Hematopoietic multipotent progenitor cell treated with erythropoietin and hydrocortisone succinate and interleukin-3 and kit ligand, for 15 days (in vitro differentiated cells): ENCODE measurements around the gene REN.
A peak's percentile ranks its signal among the peaks of the same experiment; 100 is the strongest.

Experiments
- DNase-seq: peaks from one replicate; pipeline ENCODE4 v3.0.0-alpha.2; 2015; ENCODE audit warnings: low spot score

The REN gene

DNA sequence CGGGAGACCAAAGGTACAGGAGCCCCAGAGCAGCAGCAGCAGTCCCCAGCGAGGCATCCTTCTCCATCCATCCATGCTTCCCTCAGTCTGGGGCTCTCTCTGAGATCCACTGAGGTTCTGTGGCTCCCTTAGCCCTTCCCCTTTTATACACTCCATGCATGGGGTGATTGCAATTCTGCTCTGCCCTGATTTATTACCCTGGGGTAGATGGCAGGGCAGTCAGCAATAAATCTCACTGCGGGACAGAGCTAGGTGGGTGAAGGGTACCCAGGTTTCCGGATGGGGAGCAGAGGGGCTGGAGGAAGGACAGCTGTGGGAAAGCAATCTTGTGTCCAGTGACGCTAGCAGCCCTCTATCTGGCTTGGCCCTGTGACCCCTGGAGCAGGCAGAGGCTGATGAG lies at the start of gene REN:
TSS of gene REN (minus strand) at position 119 of the 400 bp plus-strand sequence. CDS start at position 75, 44 bp downstream.
- DNase-seq = no peak

DNA sequence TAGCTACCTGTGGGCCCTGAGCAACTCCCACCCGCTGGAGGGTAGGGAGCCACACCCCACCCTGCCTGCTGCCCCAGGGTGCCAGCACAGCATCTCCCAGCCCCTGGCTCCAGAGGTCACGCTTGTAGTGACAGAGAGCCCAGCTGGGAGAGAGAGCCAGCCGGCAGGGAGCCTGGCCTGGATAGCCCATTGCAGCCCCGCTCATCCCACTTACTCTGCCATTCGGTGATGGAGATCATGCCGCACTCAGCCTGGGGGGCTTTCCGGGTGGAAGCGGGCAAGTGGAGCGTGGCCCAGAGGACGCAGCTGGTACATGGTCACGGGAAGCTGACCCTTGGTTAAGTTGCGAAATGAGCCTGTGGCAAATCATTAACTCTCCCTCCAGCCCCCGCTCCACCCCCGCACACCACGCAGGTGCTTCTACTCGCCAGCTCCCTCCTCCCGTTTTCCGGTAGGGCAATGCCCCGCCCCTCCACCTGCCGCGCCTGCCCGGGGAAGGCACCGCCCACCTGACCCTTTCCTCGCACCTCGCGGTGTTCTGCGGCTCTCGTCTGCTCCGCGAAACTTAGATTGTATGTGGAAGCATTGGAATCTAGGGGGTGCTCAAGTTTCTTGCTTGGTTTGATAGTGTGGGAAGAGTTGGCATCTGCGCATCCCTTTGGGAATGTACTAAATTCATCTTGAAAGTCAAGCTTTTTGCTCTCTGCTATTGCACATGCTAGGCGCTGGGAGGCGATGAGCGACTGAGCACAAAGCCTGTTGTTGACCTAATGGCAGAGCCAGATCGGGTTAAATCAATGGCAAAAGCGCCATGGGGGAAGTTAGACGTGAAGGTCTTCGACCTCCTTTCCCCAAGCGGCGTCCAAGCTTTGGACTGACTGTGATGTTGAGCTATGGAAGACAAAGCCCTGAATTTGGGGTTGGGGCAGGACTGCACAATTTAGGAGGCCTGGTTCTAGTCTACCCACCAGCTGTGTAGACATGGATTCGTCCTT lies 47.8 kb upstream of the REN start, which contains the start of gene GOLT1A:
TSS of gene GOLT1A (minus strand) at position 321 of the 995 bp plus-strand sequence. CDS start at position 239, 82 bp downstream.
- DNase-seq = no peak

DNA sequence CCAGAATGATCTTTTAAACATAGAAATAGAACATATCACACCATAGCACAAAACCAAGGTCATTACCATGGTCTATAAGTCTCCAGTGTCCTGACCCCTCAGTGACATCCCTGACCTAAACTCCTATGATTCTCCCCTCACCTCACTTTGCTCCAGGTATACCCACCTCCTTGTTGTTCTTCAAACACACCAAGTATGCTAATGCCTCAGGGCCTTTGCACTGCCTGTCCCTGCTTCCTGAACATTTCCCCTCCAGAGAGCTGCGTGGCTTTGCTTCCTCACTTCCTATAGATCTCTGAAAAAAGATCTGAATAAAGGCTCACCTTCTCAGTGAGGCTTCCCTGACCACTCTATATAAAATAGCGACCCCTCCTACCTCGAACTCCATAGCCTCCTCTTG lies 46.6 kb upstream of the REN start:
- DNase-seq = no peak

DNA sequence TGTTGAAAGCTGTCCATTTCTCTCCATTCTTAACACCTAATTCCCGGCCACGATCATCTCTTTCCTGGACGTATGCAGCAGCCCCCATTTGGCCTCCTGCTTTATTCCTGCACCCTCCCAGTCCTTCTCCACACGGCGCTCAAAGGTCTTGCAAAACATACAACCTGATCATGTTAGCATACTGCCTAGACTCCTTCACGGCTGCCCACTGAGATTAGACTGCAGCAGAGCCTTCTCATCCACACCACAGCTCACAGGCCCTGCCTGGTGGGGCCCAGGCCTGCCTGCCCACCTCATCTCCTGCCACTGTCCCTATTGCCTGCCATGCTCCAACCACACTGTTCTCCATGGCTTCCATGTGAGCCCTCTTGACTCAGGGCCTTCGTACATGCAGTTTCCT lies 44.9 kb upstream of the REN start:
- no peak for DNase-seq

DNA sequence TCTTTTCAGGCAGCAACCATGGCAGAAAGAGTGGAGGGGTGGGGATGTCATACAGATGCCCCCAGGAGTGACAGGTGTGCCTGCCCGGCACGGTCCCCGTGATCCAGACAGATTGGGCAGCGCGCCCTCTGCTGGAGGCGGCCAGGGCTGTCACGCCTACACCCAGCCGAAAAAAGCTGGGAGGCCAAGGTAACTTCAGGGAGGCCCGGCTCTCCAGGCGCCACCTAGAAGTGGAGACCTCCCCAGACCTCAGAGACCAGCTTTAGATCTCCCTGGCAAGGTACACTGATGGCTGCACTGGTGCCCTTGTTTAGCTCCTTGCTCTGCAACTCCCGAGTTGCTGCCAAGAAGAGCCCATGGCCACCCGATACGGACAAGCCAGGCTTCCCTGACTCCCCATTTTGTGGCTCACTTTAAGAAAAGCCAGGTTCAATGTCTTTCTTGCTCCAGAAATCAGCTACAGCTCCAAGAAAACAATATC lies 41.0 kb upstream of the REN start:
- DNase-seq = peak; percentile 45

DNA sequence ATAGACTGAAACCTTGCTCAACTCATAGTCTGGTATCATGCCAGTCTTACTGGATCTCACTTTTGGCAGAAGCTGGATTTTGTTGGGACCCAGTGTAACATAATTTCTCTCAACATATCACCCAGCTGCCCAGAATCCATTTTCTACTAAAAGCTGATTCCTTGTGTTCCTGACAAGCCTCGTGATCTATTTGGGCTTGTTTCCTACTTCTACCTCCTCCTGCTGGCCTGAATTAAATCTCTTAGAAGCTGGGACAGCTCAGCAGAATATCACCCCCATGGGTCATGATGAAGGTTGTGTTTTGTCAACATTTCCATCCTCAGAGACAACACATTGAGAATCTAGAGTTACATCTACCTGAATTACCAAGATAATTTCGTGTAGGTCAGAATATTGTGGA lies 40.0 kb upstream of the REN start:
- DNase-seq = no peak

DNA sequence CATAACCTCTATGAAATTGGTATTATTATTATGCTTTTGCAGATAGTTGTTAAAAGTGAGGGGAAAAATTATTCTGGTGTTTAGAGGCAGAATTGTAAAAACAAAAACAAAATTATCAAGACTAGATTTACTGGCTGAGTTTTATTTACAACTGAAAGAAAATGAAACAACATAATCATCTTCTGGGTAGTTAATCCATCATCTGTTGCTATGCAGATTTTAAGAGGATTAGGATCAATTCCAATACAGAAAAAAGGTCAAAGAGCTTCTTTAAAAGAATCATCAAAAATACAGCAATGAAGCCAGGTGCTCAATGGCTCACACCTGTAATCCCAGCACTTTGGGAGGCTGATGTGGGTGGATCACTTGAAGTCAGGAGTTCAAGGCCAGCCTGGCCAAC lies 39.3 kb upstream of the REN start:
- no peak for DNase-seq

DNA sequence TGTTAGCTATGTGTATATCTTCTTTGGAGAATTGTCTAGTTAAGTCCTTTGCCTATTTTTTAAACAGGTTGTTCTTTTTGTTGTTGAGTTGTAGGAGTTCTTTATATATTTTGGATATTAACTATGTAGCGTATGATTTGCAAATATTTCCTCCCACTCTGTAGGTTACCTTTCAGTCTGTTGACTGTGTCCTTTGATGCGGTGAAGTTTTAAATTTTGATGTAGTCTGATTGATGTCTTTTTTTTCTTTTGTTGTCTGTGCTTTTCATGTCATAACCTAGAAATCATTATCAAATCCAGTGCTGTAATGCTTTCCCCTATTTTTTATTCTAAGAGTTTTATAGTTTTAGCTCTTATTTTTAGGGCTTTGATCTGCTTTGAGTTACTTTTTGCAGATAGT lies 38.8 kb upstream of the REN start:
- DNase-seq = no peak

DNA sequence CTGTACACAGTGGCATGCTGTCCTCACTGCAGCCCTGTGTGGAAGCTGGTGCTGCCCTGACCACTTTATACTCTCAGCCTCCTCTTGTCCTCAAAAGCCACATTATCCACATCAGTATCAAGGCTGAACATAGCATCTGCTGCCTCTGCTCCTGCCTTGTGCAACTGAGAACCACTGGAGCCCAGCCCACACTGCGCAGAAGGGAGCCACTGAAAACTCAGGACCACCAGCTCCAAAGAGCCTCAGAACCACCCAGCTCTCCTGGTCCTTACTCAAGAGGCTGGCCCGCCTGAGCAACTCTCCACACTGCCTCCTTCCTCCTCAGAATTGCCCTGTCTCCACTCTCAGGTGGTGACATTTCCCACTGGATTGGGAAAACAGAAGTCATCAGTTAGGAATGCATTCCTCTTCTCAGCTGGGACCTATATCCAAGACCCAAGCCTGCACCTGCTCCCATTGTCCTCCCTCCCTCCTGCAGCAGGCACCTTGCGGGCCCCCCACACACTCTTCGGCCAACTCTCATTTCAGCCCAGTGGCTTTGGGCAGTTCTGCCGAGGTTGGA lies 37.1 kb upstream of the REN start:
- no peak for DNase-seq

DNA sequence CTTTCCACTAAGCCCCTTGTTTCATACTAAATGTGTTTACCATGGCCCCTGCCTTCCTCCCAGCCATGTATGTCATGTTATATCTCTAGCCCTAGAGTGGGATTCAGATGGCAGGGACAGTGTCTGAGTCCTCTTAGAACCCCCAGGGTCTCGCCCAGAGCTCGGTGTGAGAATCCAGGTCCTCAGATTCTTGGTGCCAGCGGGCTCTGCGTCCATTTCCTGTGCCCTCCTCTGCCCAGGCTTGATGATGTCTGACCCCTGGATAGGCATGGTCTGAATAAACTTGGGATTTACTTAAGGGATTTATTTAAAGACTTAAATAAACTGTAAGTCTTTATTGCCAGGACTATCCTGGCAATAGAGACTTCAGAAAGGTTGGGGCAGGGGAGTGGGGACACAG lies 36.3 kb upstream of the REN start:
- no peak for DNase-seq

DNA sequence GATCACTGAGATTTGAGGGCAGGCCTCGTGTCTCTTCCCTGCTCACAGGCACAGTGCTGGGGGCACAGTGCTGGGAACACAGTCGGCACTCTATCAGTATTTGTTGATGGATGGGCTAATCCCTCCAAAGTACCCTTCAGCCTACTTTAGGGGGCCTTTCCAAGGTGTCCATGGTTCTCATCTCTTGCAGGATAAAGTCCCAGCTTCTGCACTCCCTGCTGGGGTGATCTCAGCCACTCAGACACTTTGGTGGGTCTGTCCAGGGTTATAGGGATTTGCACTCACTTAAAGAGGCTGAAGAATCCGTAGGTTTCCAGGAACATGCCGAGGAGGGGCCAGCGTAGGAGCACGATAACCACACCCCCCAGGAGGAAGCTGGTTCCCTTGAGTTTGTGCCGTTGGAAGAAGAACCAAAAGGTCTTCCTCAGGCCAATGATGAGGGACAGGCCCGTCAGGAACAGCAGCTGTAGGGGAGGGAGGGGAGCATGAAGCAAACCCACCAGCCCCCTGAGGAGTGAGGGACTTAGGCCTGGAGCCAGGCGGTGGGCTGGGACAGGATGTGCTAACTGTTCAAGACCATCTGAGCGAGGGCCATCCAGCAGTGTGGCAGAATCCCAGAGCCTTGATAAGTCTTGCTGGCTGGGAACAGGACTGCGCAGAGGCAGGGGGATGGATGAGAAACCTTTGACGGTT lies 35.4 kb upstream of the REN start:
- no peak for DNase-seq

DNA sequence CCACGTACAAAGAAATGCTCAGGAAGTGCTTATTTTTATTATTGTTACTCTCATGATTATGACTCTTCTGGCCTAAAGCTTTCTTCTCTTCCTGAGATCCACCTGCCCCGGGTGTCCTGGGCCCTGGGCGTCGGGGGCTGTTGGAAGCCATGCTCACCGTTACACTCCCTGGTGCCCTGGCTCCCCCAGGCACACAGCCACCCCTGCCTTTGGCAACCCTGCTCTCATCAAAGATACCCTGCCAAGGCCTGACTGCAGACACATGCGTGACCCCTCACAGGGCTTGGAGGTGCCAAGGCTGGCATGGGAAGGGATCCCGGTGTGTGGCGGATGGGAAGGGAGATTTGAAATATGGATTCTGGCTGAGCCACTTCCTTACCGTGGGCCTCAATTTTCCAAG lies 33.4 kb upstream of the REN start:
- DNase-seq = no peak

DNA sequence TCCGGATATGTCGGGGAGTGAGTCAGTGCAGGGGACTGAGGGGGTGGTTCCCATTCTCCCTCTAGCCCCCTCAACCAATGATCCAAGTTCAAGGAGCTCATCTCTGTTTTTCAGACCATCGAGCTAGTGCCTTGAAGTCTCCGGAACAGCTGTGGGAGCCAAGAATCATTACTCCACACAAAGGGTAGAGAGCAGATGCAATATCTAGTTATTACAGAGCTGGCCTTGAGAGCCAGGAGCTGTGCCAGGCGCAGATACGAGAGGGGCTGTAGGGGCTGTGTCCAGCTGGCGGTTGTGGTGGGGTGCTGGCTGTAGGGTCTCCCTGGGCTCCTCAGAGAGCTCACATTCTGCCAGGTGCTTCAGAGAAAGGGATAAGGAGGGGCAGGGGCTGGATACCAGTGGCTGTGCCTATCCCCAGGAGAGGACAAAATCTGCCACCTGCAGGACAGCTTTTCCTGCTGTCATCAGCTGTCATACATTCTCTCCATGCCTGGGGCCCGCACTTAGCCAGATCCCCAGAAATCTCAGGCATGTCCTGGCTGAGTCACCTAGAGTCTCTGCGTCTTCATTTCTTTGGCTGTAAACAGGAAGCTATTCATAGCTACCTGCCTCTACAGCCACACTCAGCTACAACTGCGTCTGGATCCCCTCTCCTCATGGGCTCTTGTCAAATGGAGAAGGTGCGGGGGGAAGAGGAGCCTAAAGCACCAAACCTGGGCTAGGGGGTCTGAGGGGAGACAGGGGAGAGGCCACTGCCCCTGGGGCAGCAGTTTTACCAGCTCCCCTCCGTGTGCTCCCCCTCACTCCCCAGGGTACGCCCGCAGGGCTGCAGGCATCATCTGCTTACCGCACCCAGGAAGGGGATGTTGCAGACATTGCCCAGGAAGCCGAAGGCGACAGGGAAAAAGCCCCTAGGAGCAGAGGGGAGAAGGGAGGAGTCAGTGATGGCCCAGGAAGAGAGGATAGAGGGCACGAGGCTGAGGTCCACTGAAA lies 32.5 kb upstream of the REN start:
- no peak for DNase-seq

DNA sequence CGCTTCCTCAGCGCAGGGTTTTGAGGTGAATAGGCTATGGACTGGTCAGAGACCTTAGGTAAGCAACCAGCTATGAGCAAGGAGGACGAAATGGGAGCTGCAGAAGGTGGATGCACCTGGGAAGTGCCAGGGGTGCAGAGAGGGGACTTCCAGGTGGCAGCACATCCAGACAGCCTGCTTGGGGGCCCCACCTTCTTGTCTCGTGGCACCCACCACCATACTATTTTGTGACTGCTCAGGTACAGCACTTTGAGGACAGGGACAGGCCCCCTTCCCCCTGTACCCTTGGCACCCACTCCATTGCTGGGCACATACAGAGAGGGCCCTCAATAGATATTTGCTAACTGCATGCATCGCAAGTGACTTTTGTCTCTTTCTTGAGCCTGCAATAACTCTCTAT lies 30.9 kb upstream of the REN start:
- no peak for DNase-seq

DNA sequence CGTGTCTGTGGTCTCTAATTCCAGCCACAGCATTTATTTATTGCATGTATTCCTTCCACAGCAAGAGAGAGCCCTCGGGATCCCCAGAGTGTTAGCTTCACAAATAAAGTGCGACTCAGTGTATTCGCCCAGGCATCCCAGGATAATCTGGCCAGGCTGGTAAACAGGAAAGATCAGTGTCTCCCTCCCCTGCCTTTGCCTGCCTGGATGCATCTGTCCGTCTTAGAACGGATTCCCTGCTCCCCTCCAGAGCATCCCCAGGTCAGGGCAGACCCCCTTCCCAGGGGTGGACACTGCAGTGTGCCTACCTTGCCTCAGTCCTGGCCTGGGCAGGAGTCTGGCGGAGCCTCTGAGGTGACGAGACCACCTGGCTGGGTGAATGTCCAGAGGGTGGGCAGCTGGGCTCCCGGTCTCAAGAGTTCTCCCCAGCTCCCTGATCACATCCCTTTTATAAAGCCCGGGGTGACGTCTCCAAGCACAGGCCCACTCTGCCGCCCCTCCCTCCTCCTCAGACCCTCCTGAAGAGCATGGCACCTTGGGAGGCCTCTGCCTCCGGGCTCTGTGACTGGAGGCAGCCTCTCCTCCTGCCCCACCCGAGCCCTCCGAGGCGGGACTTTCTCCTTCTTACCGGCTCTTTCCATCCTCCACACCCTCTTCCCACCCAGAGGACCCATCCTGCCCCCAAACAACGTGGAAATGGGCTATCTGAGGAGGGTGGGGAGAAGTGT lies 30.1 kb upstream of the REN start, which contains the start of gene KISS1:
TSS of gene KISS1 (minus strand) at position 424 of the 728 bp plus-strand sequence. CDS start 3,615 bp downstream, outside the sequence.
- DNase-seq = no peak

DNA sequence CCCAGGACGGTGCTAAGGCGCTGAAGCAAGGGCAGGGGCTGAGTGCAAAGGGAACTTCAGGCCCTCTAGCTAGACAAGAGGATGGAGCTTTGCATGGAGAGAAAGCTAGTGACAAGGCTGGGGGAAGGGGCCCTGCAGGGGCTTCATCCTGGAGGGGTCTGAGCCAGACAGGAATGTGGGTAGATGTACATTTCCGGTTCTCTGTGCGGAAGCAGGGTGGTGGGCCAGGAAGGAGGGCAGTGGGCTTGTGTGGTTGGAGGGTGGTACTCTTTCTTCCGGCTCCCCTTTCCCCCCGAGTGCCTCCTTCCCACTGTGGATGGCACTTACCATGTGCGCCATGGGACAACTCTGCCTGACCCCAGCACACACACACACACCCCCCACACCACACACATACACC lies 28.6 kb upstream of the REN start:
- DNase-seq = no peak

DNA sequence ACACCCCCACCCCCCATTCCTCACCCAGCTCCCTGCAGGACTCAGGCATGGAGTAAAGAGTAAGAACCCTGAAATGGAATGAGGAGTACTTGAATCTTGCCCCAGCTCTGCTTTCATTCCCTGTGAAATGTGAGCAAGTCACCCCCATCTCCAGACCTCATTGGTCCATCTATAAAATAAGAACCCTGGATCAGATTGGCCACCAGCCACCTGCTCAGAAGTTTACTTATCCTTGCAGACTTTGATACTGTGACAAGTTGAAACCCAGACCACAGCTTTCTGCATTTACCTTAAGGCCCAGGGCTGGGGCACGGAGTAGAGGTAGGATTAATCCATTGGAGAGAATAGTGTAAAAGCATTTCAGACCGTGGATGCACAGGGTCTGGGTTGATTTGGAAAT lies 27.9 kb upstream of the REN start:
- DNase-seq = no peak

DNA sequence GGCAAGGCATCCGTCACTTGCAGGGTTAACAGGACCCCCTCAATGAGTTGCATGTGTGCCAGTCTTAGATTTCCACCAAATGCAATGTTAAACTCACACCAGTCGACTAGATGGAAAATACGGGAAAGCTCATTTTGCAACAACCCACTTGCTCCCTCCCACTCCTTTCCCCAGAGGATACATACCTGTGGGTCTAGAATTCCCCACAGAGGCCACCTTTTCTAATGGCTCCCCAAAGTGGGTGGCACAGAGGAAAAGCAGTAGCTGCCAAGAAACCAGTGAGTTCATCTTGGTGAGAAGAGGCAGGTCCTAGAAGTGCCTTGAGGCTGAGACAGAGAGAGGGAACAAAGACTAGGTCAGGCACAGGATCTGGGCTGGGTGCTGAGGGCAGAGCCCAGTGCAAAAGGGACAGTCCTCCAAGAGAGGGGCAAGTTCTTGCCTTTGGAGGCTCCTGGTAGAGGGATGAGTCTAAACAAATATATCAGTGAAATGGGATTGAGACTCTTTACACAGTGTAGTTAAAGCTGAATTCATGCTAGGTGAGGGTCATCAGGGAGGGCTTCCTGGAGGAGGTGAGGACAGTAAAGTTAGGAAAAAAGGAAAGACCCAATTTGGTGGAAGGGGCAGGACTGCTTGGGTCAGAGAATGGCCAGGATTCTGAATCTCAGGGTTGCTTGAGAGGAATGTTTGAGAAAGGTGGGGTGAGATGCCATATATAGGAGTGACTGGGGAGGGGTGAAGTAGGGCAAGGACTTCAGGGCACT lies 26.6 kb upstream of the REN start:
- no peak for DNase-seq

DNA sequence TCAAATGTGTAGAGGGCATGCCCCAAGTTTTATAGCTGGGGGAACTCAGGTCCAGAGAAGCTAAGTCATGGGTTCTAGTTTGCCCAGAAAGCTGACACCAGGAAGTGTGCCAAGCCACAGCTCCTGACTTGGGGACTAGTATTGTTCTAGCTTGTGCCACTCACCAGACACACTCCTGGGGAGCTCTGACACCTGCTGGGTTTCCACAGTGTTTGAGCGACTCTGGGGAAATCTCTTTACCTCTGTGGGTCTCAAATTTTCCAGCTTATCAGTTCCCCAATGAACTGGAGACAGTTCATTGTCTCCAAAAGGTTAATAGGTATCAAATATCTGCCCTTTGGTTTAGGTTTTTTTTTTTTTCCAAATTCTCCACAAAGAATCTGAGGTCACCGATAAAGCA lies 25.9 kb upstream of the REN start:
- no peak for DNase-seq

DNA sequence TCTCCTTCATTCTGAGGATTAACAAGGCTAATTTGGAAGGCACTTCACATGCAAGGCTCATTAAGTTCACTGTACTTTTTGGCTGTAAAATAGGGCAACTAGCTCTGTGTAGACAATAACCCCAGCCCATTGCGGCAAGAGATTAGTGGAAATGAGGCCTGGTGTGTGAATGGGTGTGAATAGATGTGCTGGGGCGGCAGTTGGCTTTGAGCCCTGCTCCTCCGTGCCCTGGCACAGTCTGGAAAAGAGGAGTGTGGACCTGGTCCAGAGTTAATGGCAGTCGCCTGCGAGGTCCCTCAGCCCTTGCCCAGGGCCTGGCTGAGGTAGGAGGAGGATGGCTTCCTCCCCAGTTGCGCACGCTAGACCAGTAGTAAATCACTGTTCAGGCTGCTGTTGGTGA lies 25.3 kb upstream of the REN start:
- no peak for DNase-seq
